Transverse colon (tissue), 4 donors: ENCODE results near the gene PCGF6.

Source experiments
- EP300 ChIP-seq: sonication (generic); formaldehyde crosslinking; IDR thresholded peaks from one replicate; pipeline ENCODE4 v1.6.1; 2017; ENCODE audit warnings: antibody characterized with exemption, low read depth
- POLR2A ChIP-seq: fragments of 450-650 bp; IDR thresholded peaks from one replicate; pipeline ENCODE4 v1.6.1; 2016; ENCODE audit warnings: antibody characterized with exemption, mild to moderate bottlenecking, moderate library complexity
- POLR2AphosphoS5 ChIP-seq, 3 donors: sonication (generic); formaldehyde crosslinking; IDR thresholded peaks; one replicate each; pipeline ENCODE4 v1.6.1; 2016; ENCODE audit warnings: antibody characterized with exemption in 3 of 3
- TF ChIP-seq, protein P1 (sequence below), 5 experiments: fragments of 200-600 bp in 3 of 5; fragments of 450-650 bp in 2 of 5; sonication (generic) in 3 of 5; IDR thresholded peaks; 1 replicate in 2 of 5; 2 replicates in 3 of 5; pipeline ENCODE4 v1.5.1; 2016 to 2017; ENCODE audit warnings: antibody characterized with exemption in 5 of 5, inconsistent platforms in 3 of 5, mild to moderate bottlenecking in 2 of 5, moderate library complexity in 1 of 5

DNA sequence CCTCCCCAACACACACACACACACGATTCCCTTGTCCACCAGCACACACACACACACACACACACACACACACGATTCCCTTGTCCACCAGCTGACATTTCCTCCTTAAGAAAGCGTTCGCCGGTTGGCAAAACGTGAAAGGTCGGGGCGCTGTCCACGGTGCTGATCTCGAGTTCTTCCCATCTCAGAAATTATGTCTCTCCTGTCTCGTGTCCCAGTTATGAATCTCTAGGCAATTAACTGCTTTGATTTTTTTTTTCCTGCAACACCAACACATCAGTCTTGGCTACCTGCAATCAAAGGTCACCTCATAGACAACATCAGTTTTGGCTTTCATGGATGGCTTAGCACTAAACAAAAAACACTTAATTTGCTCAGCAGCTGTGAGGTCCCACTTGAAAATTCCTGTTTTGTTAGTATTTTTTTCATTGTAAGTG lies 72.1 kb downstream of the PCGF6 start:
- TF ChIP-seq POLR2AphosphoS5 (IDR thresholded peaks at IDR 0.05) (no peak), POLR2A (no peak), EP300 (no peak)
- TF ChIP-seq, protein P1, sequence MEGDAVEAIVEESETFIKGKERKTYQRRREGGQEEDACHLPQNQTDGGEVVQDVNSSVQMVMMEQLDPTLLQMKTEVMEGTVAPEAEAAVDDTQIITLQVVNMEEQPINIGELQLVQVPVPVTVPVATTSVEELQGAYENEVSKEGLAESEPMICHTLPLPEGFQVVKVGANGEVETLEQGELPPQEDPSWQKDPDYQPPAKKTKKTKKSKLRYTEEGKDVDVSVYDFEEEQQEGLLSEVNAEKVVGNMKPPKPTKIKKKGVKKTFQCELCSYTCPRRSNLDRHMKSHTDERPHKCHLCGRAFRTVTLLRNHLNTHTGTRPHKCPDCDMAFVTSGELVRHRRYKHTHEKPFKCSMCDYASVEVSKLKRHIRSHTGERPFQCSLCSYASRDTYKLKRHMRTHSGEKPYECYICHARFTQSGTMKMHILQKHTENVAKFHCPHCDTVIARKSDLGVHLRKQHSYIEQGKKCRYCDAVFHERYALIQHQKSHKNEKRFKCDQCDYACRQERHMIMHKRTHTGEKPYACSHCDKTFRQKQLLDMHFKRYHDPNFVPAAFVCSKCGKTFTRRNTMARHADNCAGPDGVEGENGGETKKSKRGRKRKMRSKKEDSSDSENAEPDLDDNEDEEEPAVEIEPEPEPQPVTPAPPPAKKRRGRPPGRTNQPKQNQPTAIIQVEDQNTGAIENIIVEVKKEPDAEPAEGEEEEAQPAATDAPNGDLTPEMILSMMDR (IDR thresholded peaks at IDR 0.05), result no peak
